Prostate gland (tissue), 2 donors: ENCODE measurements around the gene CETP. TPM values are rescaled to one million over a fixed set of nuclear protein-coding genes. Genes with fewer than 3 reads are reported as not detected.

Experiments used
- DNase-seq: peaks from one replicate; pipeline ENCODE4 v3.0.0-alpha.2; 2019; ENCODE audit warnings: low spot score
- H3K27ac ChIP-seq, 2 donors: fragments of 200-600 bp; sonication (generic); 2 replicates each; pipeline ENCODE4 v1.5.1; 2017 to 2019
- H3K27me3 ChIP-seq: fragments of 200-600 bp; sonication (generic); replicated peaks from 2 replicates; pipeline ENCODE4 v1.5.1; 2019; ENCODE audit not compliant: insufficient read depth
- H3K36me3 ChIP-seq, 2 donors: fragments of 200-600 bp; sonication (generic); 1 replicate in 1 of 2; 2 replicates in 1 of 2; pipeline versions ENCODE4 v1.5.1 to v1.8.1; 2017 to 2019
- H3K4me1 ChIP-seq: fragments of 200-600 bp; sonication (generic); replicated peaks from 2 replicates; pipeline ENCODE4 v1.5.1; 2019
- H3K4me3 ChIP-seq, 2 donors: fragments of 200-600 bp; sonication (generic); 2 replicates each; pipeline ENCODE4 v1.5.1; 2017 to 2019
- H3K9me3 ChIP-seq: fragments of 200-600 bp; sonication (generic); 2 replicates; pipeline ENCODE4 v1.5.1; 2017
- POLR2A ChIP-seq: fragments of 450-650 bp; IDR thresholded peaks from one replicate; pipeline ENCODE4 v1.6.1; 2016; ENCODE audit warnings: antibody characterized with exemption, mild to moderate bottlenecking
- POLR2AphosphoS5 ChIP-seq: sonication (generic); formaldehyde crosslinking; IDR thresholded peaks from one replicate; pipeline ENCODE4 v1.6.1; 2017; ENCODE audit warnings: antibody characterized with exemption
- WGBS: methylation state at CpG from one replicate; pipeline ENCODE4 v1.1.5; 2018; 5-methylcytosine and 5-hydroxymethylcytosine counted together
- intact Hi-C: fragments of 100-400 bp; cut with DNase I; formaldehyde crosslinking; loops from one replicate; pipeline ENCODE4 v1.14.2; 2022
- total RNA-seq, 2 donors: library from RNA; depleted of rRNA; stranded (reverse); fragments of >200 nt; gene quantifications; one replicate each; pipeline ENCODE4 v1.1.0, GENCODE V29; 2016
- TF ChIP-seq, protein P1 (sequence below), 4 experiments: fragments of 200-600 bp in 2 of 4; fragments of 450-650 bp in 2 of 4; sonication (generic) in 2 of 4; IDR thresholded peaks; 1 replicate in 3 of 4; 2 replicates in 1 of 4; pipeline ENCODE4 v1.5.1; 2016 to 2019; ENCODE audit warnings: antibody characterized with exemption in 4 of 4, mild to moderate bottlenecking in 2 of 4, moderate library complexity in 2 of 4

The CETP gene
- total RNA-seq, 2 donors from 2014 or later: 0.40 TPM; not detected in 1

DNA sequence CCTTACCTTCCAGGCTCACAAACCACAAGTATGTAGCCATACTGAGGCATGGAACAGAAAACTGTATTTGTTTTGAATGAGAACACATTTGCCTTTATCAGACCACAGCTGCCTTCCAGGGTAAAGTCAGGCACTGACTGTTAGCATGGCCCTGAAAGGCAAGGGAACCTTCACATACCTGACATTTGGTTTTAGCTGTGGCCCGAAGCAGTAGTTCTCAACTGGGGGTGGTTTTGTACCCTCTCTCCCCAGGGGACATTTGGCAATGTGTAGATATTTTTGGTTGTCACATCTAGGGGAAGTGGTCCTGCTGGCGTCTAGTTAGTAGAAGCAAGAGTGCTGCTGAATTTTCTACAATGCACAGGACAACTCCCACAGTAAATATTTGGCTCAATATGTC, 20.7 kb upstream of the CETP start:
- no peak for DNase-seq
- WGBS: 66% methylated on average over 2 of the region's 2 CpGs
- Histone ChIP-seq H3K4me3 (no peak overlapping the region), H3K27ac (peak overlapping the region in 1 of 2 donors; percentile 33), H3K9me3 (no peaks in the 10 kb centered on the region), H3K36me3 (peaks cover 35 to 46% of the 10 kb centered on the region in 2 donors), H3K27me3 (no peaks in the 10 kb centered on the region), H3K4me1 (peaks cover 8% of the 10 kb centered on the region)
- intact Hi-C loops: no loop called here
- TF ChIP-seq POLR2AphosphoS5 (no peak), POLR2A (no peak)
- TF ChIP-seq, protein P1, sequence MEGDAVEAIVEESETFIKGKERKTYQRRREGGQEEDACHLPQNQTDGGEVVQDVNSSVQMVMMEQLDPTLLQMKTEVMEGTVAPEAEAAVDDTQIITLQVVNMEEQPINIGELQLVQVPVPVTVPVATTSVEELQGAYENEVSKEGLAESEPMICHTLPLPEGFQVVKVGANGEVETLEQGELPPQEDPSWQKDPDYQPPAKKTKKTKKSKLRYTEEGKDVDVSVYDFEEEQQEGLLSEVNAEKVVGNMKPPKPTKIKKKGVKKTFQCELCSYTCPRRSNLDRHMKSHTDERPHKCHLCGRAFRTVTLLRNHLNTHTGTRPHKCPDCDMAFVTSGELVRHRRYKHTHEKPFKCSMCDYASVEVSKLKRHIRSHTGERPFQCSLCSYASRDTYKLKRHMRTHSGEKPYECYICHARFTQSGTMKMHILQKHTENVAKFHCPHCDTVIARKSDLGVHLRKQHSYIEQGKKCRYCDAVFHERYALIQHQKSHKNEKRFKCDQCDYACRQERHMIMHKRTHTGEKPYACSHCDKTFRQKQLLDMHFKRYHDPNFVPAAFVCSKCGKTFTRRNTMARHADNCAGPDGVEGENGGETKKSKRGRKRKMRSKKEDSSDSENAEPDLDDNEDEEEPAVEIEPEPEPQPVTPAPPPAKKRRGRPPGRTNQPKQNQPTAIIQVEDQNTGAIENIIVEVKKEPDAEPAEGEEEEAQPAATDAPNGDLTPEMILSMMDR (IDR thresholded peaks at IDR 0.05): no peak

DNA sequence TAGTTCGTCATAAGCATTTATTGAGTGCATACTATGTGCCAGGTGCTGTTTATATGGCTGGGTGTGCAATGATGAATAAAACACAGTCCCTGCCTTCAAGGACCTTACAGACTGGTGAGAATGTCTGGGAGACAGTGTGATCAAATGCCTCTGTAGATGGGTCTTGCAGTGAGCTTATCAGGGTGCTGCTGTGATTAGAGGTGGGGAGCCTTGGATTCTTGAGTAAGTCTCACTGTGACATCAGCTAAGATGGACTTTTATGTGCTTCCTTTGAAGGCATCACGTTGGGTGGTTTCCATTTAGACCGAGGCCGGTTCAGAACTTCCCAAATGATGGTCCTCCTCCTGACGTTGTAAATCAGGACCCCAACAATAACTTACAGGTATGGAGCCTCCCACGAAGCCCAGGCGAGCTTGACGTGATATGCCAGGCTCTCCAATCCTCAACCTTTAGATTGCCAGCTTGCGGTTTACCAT, 19.9 kb upstream of the CETP start:
- DNase-seq: no peak
- peaks cover 8% of the 10 kb centered on the region for H3K4me1 ChIP-seq
- 63% methylated on average over 9 of the region's 9 CpGs for WGBS
- no peak overlapping the region for H3K4me3 ChIP-seq
- H3K27ac ChIP-seq: peak overlapping the region in 1 of 2 donors; percentile 33
- no peaks in the 10 kb centered on the region for H3K27me3 ChIP-seq
- intact Hi-C loops: no loop called here
- TF ChIP-seq POLR2AphosphoS5 (no peak), POLR2A (no peak)
- TF ChIP-seq, protein P1 (IDR thresholded peaks at IDR 0.05): no peak
- H3K9me3 ChIP-seq: no peaks in the 10 kb centered on the region
- H3K36me3 ChIP-seq: peaks cover 35 to 46% of the 10 kb centered on the region in 2 donors

DNA sequence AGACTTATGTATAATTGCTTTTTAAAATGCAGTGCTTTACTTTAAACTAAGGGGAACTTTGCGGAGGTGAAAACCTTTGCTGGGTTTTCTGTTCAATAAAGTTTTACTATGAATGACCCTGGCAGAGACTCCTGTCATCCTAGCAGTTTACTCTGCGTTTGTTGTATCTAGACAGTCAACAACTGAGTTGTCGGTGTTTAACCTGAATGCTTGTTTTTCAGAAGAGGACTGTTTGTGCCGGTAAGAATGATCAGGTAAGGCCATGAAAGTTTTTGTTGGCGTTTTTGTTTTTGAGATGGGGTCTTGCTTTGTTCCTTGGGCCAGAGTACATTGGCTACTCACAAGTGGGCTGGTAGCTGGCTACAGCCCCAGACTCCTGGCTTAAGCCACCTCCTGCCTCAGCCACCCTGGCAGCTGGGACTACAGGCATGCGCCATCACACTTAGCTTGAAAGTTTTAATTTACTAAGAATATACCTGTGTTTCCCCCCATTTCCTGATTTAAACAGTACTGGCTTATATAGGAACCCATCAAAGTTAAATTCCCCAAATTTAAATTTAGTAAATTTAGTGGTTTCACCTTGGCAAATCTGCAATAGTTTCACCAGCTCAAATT, 17.9 kb upstream of the CETP start:
- H3K36me3 ChIP-seq: peaks cover 25 to 44% of the 10 kb centered on the region in 2 donors
- intact Hi-C loops: no loop called here
- H3K9me3 ChIP-seq: no peaks in the 10 kb centered on the region
- TF ChIP-seq, protein P1 (IDR thresholded peaks at IDR 0.05): no peak
- TF ChIP-seq POLR2AphosphoS5 (no peak), POLR2A (no peak)
- peaks cover 8% of the 10 kb centered on the region for H3K4me1 ChIP-seq
- DNase-seq: no peak
- WGBS: 46% methylated on average over 6 of the region's 6 CpGs
- no peaks in the 10 kb centered on the region for H3K27me3 ChIP-seq
- H3K27ac ChIP-seq: peak overlapping the region; percentile 10 to 42
- H3K4me3 ChIP-seq: no peak overlapping the region

DNA sequence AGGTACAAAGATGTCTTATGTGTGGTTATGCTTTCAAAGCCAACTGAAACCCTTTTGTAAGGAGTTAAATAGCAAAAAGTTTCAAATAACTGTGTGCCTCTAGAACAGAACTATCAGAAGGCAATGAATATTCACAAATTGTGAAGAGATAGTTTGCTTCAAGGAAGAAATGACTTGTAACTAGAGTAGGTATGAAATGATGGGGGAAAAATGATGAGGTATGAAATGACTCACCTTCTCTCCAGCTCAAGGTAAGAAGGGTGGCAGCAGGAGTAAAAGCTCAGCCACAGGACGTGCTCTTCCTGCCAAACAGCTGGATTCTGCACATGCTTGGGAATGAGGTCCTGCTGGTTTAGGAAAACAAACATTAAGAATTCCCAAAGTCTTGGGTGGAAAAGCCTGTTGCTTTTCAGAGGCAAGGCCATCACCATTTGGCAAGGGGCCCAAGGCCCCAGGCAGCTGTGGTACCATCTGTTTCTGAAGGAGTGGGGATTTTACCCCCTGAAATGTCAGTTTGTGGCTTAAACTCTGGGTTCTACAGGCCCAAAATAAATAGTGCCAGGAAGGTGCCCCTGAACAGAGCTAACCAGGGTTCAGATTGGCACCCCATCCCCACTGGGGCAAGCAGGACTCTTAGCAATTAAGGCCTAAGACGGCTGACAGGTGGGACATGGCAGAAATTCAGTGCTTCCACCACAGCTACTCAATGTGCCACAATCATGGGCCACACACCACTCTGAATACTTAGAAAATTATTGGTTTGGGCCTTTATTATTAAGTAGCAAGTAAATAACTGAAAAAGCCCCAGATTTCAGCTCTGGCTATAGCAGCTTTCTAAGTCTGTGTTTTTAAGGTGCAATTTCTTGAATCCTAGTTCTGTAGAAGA, 16.6 kb upstream of the CETP start:
- intact Hi-C loops: no loop called here

More for the DNA sequence above, 16.6 kb upstream of the CETP start:
- no peak overlapping the region for H3K4me3 ChIP-seq
- H3K27ac ChIP-seq: peak overlapping the region in 1 of 2 donors; percentile 42
- WGBS: 35% methylated on average over 2 of the region's 2 CpGs
- H3K27me3 ChIP-seq: no peaks in the 10 kb centered on the region
- H3K9me3 ChIP-seq: no peaks in the 10 kb centered on the region
- H3K4me1 ChIP-seq: peaks cover 8% of the 10 kb centered on the region
- TF ChIP-seq POLR2AphosphoS5 (peak; percentile 62), POLR2A (no peak)
- TF ChIP-seq, protein P1 (IDR thresholded peaks at IDR 0.05): no peak
- peaks cover 15 to 31% of the 10 kb centered on the region in 2 donors for H3K36me3 ChIP-seq
- no peak for DNase-seq
